ENCODE measurements around the gene ADAMTS7. TPM values are rescaled to one million over a fixed set of nuclear protein-coding genes. Genes with fewer than 3 reads are reported as not detected.
"Not testable (repeated sequence)": the region's sequence is repeated elsewhere in the genome, so short reads cannot be mapped to it uniquely, and the experiment has no call there.

Gene ADAMTS7, protein sequence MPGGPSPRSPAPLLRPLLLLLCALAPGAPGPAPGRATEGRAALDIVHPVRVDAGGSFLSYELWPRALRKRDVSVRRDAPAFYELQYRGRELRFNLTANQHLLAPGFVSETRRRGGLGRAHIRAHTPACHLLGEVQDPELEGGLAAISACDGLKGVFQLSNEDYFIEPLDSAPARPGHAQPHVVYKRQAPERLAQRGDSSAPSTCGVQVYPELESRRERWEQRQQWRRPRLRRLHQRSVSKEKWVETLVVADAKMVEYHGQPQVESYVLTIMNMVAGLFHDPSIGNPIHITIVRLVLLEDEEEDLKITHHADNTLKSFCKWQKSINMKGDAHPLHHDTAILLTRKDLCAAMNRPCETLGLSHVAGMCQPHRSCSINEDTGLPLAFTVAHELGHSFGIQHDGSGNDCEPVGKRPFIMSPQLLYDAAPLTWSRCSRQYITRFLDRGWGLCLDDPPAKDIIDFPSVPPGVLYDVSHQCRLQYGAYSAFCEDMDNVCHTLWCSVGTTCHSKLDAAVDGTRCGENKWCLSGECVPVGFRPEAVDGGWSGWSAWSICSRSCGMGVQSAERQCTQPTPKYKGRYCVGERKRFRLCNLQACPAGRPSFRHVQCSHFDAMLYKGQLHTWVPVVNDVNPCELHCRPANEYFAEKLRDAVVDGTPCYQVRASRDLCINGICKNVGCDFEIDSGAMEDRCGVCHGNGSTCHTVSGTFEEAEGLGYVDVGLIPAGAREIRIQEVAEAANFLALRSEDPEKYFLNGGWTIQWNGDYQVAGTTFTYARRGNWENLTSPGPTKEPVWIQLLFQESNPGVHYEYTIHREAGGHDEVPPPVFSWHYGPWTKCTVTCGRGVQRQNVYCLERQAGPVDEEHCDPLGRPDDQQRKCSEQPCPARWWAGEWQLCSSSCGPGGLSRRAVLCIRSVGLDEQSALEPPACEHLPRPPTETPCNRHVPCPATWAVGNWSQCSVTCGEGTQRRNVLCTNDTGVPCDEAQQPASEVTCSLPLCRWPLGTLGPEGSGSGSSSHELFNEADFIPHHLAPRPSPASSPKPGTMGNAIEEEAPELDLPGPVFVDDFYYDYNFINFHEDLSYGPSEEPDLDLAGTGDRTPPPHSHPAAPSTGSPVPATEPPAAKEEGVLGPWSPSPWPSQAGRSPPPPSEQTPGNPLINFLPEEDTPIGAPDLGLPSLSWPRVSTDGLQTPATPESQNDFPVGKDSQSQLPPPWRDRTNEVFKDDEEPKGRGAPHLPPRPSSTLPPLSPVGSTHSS (N-terminal part only)
- total RNA-seq = 8.6 TPM

- DNase-seq (ENCODE audit: low spot score in 2 of 2) = peak; percentile 90 to 93
- no peak for FAIRE-seq
Observed at GRCh38 chr15:78811124-78811824, at the start of gene ADAMTS7. Gene ADAMTS7, minus strand, starts transcription at chr15:78811464. Its CDS starts 244 bp downstream, at chr15:78811220.

DNA sequence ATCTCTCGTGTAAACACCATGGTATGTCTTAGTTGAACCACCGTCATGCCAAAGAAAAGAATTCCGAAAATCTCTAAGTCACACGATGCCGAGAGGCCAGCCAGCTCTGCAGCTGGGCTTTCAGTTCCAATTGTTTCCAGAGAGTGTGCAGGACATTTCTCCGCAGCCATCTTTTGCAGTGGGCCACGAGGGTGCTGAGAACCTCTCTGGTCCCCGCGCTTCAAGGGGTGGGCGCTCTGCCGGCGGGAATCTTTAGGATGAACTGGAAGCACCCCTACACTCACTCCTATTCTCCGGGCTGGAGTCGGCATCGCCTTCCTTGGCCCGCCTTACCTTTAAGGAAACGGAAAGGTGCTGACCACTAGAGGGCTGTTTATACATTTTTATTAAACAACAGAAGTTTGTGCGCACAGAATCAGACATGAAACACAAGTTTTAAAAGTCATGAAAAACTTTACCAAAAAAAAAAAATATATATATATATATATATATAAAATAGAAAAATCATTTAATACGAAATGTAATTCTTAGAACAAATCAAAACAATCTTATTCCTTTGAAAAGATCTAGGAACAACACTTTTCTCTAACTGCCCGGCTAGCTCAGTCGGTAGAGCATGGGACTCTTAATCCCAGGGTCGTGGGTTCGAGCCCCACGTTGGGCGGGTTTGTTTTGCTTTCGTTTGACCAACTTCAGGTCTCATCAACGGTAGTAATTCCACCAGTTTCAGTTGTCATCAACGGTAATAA is 48.9 kb upstream of the ADAMTS7 start:
- FAIRE-seq = peak; percentile 80

DNA sequence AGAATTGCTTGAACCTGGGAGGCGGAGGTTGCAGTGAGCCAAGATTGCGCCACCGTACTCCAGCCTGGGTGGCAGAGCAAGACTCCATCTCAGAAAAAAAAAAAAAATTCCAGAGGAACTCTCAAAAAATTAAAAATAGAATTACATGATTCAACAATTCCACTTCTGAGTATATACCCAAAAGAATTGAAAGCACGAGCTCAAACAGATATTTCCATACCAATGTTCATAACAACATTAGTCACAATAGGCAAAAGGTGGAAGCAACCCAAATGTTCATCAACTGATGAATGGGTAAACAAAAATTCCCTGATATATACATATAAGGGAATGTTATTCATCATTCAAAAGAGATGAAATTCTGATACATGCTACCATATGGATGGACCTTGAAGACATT is 44.5 kb upstream of the ADAMTS7 start:
- no peak for FAIRE-seq
- no peak for DNase-seq (ENCODE audit: low spot score in 2 of 2)

More for the DNA sequence above, 48.9 kb upstream of the ADAMTS7 start:
- DNase-seq (ENCODE audit: low spot score in 2 of 2) = peak in 1 of 2 donors; percentile 63

DNA sequence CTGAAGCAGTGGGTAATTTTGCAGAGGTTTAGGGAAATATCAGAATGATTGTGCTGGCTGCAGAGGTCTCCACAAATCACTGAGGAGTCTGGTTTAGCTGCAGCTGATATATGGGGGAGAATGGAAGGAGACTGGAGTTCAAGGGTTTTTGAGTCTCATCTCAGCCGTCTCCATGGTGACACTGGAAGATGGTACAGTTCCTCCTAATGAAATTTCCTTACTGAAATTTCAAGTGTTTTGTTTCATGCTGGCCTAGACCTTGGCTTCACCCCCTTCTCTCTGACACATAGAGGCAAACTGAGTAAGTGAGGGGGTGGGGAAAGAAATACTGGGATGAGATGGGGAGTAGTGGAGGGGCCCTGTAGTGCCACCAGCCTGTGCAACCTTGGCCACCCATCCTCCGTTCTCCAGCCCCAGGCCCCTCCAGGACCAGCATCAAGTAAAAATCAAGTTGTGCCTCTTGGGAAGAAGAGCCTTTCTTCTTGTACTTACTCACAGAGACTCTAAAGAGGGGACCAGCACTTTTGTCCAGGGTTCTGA is 43.6 kb upstream of the ADAMTS7 start:
- FAIRE-seq (no peak), DNase-seq (ENCODE audit: low spot score in 2 of 2) (no peak)

GRCh38 chr15:78853500-78853899 is 42.2 kb upstream of the ADAMTS7 start:
- no peak for FAIRE-seq
- DNase-seq (ENCODE audit: low spot score in 2 of 2) = no peak

- FAIRE-seq (no peak), DNase-seq (ENCODE audit: low spot score in 2 of 2) (no peak)
Observed at GRCh38 chr15:78850941-78851755, 39.9 kb upstream of the ADAMTS7 start.

DNA sequence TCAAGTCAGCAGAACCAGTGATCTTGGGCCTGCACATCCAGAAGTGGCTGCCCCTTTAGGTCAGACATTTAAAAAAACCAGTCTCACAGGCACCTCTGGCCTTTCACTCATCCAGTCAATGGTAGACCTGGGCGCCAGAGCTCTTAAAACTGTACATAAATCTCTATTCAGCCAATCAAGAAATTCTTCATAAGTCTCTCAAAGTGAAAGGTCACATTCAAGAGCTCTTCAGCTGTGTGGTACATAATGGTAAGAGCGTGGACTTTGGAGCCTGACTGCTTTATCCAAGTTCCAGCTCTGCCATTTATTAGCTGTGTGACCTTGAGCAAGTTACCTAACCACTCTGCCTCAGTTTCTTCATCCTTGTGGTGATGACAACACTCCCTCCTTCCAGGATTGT is 39.1 kb upstream of the ADAMTS7 start:
- no peak for FAIRE-seq
- no peak for DNase-seq (ENCODE audit: low spot score in 2 of 2)

- not testable (repeated sequence) for FAIRE-seq
Observed at GRCh38 chr15:78847387-78847906, 36.2 kb upstream of the ADAMTS7 start.

DNA sequence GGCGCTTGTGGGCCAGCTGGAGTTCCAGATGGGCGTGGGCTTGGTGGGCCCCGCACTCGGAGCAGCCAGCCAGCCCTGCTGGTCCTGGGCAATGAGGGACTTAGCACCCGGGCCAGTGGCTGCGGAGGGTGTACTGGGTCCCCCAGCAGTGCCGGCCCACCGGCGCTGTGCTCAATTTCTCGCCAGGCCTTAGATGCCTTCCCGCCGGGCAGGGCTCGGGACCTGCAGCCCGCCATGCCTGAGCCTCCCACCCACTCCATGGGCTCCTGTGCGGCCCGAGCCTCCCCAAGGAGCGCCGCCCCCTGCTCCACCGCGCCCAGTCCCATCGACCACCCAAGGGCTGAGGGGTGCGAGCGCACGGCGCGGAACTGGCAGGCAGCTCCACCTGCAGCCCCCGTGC is 35.6 kb upstream of the ADAMTS7 start:
- not testable (repeated sequence) for FAIRE-seq; DNase-seq (ENCODE audit: low spot score in 2 of 2)

More at GRCh38 chr15:78847387-78847906, 36.2 kb upstream of the ADAMTS7 start:
- not testable (repeated sequence) for DNase-seq (ENCODE audit: low spot score in 2 of 2)

DNA sequence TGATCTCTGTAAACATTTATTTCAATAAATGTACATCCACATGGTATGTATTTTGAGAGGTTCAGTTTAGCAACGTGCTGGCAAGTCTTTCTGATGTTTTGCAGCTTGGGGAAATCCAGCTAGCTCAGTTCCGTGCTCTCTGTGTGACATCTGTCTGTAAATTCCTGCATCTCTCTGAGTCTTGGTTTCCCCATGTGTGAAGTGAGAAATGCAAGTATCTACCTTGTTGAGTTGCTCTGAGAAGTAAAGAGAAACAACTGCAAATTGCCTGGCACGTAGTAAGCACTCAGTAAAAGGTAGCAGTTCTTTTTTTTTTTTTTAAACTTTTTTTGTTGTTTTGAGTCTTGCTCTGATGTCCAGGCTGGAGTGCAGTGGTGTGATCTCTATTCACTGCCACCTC is 31.3 kb upstream of the ADAMTS7 start:
- FAIRE-seq (no peak), DNase-seq (ENCODE audit: low spot score in 2 of 2) (no peak)

GRCh38 chr15:78841891-78842290 is 30.6 kb upstream of the ADAMTS7 start:
- DNase-seq (ENCODE audit: low spot score in 2 of 2) = no peak
- FAIRE-seq = no peak

DNA sequence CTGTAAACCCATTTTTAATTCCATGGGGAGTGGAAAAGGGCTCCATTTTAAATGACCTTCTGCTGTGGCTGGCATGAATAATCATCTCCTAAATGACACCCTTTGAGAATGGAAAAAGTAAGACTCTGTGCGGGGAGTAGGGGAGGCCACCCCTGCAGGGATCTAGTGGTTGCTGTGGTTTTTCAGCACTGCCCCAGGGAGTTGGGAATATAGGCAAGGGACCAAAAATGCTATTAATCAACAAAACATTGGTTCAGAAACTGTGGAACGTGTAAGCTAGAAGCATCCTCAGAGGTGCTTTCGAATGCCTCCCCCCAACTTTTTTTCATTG is 30.1 kb upstream of the ADAMTS7 start:
- DNase-seq (ENCODE audit: low spot score in 2 of 2) = no peak
- no peak for FAIRE-seq

DNA sequence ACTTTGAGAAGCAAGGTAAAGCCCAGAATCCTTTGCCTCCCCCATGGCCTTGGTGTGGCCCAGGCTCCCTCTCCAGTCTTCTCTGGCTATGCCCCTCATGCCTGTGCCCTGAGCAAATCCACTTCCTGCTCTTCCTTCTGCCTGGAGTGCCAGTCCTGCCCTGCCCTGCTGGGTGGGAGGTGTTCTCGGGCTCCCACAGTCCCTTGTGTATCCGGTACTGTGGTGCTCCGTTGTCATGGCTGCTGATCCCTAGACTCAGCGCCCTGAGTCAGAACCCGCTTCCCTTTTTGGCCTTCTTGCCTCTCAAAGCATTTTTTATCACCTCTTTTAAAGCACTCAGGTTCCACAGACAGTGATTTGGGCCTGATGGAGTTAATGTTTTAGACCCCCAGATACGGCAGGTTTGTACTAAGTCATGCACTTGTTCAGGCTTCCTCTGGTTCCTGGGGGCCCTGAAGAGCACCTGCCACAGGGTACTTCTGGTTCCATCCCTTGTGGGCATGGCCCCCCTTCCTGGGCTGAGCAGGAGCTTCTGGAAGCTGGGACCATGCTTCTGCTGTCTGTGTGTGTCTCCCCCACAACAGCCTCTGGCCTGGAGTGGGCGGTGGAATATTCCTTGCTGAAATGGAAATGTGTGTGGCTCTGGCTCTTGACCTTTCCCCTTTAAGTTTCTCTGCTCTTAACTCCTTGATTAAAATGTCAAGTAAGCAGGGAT is 29.6 kb upstream of the ADAMTS7 start:
- FAIRE-seq (no peak), DNase-seq (ENCODE audit: low spot score in 2 of 2) (no peak)

DNA sequence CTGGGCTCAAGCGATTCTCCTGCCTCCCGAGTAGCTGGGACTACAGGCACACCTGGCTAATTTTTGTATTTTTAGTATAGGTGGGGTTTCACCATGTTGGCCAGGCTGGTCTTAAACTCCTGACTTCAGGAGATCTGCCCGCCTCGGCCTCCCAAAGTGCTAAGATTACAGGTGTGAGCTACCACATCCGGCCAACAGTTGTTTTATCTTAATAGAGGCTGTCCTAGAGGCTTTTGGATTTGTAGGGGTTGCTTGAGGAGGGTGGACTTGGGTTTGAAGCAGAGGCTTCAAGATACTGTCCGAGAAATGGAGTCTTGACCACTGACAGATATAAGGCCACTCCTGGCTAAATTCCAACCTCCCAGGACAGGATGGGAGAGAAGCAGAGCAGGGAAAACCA is 27.9 kb upstream of the ADAMTS7 start:
- not testable (repeated sequence) for FAIRE-seq; DNase-seq (ENCODE audit: low spot score in 2 of 2)

GRCh38 chr15:78838489-78838888 is 27.2 kb upstream of the ADAMTS7 start:
- no peak for DNase-seq (ENCODE audit: low spot score in 2 of 2)
- no peak for FAIRE-seq

- DNase-seq (ENCODE audit: low spot score in 2 of 2) = no peak
- FAIRE-seq = no peak
Observed at GRCh38 chr15:78837543-78837942, 26.3 kb upstream of the ADAMTS7 start.

DNA sequence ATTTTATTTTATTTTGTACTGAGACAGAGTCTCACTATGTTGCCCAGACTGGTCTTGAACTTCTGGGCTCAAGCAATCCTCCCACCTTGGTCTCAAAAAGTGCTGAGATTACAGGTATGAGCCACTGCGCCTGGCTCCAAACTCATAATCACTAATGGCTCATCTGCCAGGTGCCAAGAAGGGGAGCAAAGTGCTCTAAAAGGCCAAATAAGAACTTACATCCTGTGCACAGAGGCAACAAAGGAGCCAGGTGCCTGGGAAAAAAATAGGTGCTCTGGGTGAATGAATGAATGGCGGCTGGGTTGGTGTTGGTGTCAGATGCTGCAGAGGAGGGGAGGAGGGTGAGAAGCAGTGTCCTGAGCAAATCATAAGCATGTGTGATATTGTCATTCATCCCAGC is 25.9 kb upstream of the ADAMTS7 start:
- FAIRE-seq = no peak
- DNase-seq (ENCODE audit: low spot score in 2 of 2) = no peak
